ENCODE measurements around the gene TMEM239.

DNA sequence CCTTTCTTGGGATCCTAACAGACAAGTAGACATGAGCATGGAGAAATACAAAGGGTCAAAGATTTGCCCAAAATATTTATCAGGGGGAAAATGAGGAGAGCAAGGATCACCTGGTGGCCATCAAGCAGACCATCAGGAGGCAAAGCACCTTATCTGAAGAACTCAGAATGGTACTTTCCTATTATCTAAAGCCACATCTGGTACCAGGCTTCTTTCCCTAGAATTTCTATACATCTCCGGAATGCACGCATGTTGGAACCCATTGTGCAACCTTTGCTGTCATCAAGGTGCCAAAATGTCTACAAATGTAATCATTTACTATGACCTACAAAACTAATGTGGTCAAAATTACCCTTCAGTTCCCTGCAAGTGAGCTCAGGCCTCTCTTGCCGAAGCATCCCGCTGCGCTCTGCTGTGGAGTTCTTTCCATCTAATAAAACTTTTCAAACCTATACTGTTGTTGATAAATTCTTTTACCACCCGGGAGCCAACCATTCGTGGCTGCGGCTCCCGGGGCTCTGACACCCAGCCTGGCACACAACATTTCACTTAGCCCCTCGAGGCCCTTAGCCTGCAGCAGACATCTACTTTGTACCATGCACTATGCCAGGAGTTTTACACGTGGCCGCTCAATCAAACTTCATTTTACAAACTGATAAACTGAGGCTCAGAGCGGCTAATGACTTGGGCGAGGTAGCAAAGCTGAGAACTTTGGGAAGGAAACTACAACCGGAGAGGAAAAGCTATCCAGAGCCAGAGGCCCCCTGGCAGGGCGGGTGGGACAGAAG is 11.9 kb upstream of the TMEM239 start:
- TF ChIP-seq, protein P1, sequence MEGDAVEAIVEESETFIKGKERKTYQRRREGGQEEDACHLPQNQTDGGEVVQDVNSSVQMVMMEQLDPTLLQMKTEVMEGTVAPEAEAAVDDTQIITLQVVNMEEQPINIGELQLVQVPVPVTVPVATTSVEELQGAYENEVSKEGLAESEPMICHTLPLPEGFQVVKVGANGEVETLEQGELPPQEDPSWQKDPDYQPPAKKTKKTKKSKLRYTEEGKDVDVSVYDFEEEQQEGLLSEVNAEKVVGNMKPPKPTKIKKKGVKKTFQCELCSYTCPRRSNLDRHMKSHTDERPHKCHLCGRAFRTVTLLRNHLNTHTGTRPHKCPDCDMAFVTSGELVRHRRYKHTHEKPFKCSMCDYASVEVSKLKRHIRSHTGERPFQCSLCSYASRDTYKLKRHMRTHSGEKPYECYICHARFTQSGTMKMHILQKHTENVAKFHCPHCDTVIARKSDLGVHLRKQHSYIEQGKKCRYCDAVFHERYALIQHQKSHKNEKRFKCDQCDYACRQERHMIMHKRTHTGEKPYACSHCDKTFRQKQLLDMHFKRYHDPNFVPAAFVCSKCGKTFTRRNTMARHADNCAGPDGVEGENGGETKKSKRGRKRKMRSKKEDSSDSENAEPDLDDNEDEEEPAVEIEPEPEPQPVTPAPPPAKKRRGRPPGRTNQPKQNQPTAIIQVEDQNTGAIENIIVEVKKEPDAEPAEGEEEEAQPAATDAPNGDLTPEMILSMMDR (conservative IDR thresholded peaks at IDR 0.05; ENCODE audit: low read length), result no peak
- TF ChIP-seq EZH2phosphoT487 (IDR thresholded peaks at IDR 0.05; ENCODE audit: borderline replicate concordance), result no peak
